Measurements from ENCODE around the gene LRRC56.

Gene LRRC56

DNA sequence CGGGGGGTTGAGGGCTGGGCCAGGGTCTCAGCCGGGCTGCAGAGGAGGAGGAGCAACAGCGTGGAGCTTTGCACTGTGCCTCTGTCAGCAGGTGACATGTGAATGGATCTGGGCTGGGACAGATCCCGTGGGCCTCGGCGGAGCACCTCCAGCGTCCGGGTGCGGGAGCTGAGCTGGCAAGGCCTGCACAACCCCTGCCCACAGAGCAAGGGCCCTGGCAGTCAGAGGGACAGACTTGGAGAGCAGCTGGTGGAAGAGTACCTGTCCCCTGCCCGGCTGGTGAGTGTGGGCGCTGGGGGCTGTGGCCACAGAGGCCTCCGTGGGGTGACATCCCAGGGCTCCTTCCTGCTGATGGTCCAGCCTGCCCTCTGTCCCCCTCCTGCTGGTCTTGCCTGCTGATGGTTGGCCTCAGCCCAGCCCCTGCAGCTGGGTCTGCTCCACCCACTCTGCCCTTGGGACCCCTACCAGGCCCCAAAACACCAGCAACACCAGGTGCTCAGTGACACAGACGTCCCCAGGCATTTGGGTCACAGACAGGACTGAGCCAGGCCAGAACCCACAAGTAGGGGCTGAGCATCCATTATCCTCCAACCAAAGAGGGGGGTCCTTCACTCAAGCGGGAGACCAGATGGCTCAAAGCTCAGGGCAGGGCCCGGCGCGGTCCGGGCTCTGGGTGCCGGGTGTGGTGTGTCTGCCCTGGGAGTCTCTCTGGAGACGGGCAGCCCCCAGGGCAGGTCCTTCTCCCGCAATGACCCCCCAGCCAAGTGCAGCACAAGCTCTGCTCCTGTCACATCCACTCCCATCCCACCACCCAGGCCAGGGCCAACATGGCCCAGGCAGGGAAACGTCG lies 3.5 kb downstream of the LRRC56 start:
- no peak for DNase-seq

DNA sequence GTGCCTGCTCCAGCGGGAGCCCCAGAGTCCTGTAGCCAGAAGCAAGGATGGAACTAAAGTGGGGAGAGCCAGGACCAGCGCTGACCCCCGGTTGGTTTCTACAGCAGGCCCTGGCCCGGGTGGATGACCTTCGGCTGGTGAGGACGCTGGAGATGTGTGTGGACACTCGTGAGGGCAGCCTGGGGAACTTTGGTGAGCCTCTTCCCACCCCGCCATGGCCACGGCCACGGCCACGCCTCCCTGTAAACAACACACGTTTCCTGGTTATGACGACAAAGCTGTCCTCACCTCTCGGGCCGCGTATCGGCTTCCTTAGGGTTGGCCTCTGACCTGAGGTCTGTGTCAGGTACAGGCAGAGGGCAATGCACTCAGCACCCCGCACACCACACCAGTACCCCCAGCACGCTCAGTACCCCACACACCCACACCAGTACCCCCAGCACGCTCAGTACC lies 4.1 kb downstream of the LRRC56 start:
- no peak for DNase-seq

DNA sequence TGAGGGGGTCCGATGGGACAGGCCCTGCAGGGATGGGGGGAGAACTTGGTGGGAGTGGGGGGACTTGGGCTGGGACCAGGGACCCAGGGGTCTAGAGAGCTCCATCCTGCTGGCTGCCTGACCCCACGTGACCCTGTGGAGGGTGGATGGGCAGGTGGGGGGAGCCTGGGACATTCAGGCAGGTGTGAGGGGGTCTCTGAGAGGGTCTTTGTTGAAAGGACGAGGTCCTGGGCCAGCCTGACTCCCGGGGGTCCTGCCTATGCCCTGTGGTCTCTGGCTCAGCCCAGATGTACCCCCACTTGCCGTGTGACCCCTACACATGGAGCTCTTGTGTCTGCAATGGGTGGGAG lies 7.5 kb downstream of the LRRC56 start:
- no peak for DNase-seq

DNA sequence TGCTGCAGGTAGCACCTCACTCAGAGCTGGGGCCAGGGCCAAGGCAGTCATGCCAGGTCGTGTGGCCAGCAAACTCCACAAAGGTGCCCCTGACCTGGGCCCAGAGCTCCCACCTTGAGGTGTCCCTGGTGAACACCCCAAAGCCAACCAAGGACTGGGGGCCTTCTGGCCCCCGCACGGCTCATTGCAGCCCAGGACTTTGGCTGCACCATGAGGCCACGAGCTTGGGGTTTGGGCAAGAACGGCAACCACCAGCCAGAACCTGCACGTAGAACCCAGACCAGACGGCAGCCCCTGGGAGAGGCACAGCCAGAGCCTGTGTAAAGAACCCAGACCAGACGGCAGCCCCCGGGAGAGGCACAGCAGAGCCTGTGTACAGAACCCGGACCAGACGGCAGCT lies 7.8 kb downstream of the LRRC56 start:
- no peak for DNase-seq

DNA sequence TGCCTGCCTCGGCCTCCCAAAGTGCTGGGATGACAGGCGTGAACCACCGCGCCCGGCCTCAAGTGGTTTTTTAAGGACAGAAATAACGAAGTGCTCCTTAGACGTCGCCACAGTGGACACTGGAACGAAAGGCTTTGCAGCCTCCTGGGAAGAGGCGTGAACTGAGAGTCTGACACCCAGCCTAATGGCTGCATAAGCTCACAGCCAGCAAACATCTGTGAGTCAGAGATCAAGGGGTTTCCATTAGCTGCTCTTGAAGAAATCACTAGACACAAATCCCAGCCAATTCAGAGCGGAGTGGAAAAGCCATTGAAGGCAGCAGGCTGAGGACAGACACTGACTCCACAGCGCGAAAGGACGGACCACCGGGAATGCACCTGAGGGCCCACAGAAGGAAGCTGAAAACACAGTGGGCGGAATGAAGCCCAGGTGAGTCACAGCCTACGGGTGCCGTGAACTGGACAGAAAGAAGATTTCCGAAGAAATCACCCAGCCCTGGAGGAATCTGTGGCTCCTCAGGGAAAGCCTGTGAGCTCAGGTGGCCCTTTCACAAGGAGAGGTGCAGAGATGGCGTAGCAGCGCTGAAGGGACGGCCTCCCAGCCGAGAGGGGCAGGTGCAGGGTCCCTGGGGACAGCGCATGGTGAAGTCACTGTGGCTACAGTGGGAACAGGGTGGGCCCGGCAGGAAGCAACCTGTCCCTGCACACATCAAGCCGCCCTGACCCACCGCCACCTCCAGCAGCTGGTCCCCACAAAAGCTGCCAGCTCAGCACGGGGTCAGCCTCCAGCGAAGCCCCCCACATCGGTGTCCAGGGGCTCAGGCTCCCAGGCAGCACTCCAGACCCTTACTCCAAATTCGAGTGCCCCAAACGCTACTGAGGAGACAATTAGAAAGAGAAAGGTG lies 11.6 kb downstream of the LRRC56 start:
- no peak for DNase-seq

DNA sequence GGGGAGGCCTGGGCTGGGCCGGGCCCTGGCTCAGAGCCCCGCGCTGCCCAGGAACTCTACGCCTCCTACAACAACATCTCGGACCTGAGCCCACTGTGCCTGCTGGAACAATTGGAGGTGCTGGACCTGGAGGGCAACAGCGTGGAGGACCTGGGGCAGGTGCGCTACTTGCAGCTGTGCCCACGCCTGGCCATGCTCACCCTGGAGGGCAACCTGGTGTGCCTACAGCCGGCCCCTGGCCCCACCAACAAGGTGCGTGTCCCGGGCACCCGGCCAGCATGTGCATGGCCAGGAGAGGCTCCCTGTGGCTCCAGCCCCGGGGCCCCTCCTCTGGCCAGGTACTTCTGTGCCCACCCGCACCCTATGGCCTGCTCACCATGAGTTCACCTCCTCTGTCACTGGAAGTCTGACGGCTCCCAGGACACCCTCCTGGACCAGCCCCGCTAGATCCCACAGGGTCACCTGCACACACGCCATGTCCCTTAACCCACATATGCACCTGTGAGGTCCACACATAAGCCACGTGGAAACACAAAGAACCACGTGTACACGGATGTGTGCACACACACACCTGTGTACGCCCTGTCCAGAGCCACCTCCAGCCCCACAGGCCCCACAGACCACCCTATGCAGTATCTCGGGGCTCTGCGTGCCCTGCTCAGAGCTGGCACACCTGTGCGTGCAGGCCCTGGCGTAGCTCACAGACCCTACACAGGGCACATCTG lies 12.9 kb downstream of the LRRC56 start:
- no peak for DNase-seq

DNA sequence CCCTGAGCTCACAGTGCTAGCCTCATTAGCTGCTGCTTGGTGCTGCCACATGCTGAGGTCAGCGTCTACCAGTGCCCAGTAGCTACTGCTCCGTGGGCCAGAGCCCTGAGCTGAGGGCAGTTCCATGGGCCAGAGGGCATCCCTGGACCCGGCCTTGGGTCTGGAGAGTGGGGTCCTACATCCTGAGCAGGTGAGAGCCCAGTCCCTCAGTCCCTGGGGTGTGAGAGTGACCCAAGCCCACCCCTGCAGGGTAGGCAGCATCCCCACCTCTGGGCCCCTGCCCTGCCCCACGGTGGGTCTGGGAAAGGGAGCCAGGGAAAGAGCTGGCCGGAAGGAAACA lies 13.4 kb downstream of the LRRC56 start:
- no peak for DNase-seq

DNA sequence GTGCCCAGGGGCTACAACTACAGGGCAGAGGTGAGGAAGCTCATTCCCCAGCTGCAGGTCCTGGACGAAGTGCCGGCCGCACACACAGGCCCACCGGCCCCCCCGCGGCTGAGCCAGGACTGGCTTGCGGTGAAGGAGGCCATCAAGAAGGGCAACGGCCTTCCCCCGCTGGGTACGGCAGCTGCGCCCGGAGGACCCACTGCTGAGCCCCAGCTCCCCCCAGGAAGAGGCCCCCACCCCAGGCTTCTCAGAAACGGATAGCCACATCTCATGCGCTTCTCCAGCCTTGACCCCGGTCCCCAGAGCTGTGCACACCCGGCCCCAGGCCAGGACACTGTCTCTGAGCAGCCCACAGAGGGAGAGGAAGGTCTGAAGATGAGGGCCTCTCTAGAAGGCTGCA lies 13.8 kb downstream of the LRRC56 start:
- no peak for DNase-seq

DNA sequence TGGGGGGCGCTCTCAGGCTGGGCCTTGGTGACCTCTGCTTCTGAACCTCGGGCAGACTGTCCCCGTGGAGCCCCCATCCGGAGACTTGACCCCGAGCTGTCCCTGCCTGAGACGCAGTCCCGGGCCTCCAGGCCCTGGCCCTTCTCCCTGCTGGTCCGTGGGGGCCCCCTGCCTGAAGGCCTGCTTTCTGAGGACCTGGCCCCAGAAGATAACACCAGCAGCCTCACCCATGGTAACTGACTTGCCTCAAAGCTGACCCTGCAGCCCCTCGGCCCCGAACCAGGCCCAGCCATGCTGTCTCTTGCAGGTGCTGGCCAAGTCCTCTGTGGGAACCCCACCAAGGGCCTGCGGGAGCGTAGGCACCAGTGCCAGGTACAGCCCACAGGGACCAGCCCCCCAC lies 14.3 kb downstream of the LRRC56 start:
- DNase-seq: no peak

DNA sequence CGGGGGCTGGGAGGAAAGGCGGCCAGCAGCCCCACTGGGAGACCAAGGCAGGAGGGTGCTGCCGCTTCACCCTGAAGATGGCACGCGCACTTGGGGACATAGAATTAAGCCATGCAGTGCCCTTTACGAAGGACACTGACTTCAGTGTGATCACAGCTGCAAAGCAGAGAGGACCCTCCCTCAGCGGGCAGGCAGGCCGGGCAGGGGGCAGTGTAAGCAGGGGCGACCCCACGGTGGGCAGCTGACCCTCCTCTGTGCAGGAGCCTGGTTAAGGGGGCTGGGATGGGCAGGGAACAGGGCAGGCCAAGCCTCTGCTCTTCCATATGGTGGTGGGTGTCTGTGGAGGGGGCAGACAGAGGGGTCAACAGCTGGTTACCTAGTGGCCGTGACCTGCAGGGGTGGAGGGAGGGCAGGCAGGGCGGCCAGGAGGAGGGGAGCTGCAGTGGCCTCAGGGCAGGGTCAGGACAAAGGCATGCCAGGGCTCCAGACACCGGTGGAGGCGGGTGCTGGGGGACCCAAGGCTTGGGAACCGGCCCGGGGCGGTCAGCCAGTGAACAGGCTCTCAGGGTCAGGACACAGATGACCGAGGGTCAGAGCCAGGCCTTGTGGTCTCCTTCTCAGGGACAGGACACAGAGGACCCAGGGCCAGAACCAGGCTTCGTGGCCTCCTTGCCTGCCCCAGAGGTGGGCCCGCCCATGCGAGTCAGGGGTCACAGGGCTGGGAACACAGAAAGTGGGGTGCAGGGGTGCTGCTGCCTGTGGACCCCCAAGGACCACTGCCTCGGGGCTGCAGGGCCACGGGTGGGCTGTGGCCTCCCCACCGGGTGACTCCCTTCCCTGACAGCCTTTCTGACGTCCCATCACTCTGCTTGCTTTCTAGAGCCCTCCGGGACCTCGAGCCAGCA lies 16.0 kb downstream of the LRRC56 start:
- DNase-seq: no peak

DNA sequence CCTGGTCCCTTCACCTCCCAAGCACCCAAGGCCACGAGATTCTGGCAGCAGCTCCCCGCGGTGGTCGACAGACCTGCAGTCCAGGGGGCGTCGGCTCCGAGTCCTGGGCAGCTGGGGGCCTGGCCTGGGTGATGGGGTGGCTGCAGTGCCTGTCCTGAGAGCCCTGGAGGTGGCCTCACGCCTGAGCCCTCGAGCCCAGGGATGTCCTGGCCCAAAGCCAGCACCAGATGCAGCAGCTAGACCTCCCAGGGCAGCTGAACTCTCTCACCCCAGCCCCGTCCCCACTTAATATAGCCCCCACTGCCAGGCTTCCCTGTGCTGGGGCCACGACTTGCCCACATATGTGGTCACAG lies 16.6 kb downstream of the LRRC56 start:
- no peak for DNase-seq

DNA sequence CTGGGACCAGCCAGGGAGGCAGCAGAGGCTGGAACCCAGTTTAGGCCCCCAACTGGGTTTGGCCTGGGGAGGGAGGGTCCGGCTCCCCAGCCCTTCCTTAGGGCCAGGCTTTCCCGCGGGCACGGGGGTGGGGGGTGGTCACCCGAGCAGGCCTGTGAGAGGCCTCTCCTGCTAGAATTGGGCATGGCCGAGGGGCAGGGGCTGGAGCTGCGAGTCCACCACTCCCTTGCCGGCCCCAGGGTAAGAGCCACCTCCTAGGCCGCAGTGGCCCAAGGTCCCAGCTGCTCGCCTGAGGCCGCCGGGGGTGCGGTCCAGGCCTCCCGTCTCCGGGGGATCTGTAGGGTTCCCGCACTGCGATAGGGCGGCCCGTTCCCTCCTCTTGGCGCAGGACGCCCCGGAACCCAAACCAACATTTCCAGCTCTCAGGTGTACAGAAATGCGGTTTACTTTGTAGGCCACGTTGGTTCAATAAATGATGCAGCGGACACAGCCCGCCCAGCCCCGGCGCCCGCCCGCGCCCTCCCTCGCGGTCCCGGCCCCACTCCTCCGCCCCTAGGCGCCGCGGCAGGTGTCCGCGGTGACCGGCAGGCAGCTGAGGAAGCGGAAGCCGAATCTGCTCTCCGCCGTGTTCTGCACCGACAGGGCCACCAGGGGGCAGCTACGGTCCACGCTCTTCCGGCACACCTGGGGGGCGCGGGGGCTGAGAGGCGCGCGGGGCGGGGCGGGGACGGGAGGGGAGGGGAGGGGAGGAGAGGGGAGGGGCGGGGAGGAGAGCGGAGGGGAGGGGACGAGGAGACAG lies 17.3 kb downstream of the LRRC56 start:
- DNase-seq: peak; percentile 30

DNA sequence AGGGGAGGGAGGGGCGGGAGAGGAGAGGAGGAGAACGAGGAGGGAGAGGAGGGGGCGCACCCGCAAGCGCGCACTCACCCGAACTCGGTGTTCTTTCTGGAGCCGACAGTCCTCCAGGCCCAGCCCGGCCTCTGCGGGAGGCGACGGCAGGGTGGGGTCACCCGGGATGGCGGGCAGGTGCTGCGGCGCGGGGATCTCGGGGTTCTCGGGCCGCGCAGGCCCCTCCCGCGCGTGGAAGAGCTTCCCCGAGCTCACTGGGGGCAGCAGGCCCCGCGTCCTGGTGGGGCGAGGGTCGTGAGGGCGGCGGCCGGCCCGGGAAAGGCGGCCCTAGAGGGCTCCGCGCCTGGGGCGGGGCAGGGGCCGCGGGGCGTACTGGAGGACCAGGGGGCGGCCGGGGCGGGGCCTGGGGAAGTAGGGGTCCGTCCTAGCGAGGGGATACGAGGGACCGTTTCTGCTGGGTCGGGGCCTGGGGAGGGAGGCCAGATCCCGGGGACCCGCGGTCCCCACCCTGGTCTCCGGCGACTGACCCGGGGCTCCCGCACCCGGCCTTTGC lies 18.0 kb downstream of the LRRC56 start:
- DNase-seq: no peak

DNA sequence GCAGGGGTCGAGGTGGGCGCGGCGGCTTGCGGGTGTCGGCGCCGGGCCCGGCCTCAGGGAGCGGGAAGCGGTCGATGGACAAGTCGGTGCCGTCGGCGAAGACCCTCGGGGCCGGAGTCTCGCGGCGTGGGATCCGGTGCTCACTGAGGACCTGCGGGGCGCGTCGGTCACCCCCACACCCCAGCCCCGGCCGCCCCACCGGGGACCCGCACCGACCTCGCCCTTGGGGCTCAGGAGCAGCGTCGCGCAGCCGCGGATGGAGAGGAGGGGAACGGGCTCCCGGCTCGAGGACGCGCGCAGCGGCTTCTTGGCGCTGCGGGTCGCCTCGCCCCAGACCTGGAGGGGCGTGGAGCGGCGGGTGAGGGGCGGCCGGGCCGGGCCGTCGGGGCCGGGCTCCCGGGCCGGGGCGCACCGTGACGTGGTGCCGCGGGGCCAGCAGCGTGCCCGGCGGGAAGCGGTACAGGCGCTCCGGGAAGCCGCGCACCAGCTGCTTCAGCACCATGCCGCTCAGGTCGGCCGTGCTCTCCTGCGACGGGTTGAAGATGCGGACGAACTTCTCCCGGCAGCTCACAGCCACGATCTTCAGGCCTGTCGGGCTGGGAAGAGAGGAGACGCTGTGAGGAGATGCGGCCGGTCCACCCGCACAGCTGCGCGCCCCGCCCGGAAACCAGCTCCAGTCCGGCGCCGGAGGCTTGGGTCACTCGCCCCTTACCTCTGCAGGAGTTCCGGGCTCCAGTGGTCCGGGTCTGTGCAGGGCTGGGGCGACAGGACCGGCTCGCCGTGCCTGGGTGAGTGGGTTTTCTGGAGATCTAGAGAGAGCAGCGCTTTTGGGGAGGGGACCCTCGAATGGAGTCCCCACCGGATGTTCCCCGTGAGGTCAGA lies 18.7 kb downstream of the LRRC56 start:
- DNase-seq: no peak

DNA sequence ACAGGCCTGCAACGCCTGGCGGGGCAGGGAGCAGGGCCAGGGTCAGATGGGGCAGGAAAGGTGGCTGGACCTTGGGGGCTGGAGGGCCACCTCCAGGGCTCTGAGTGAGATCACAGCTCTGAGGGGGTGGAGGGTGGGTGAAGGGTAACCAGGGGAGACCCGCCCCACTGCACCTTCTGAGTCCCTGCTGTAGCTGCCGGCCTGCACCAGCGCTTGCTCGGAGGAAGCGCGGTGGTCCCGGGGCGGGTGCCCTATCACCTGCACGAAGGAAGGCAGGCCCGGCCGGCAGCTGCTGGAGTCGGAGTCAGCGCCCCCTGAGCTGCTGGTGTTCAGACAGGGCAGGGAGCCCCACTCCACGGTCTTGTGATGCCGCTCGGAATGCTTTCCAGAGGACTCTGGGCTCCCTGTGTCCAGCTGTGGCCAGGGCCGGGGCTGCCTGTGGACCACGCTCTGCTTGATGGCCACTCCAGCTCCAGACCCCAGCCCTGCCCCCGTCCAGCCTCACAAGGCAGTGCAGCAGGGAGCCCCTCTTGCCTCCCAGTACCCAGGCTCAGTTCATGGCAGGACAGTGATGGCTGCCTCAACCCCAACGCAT lies 19.4 kb downstream of the LRRC56 start:
- DNase-seq: no peak

DNA sequence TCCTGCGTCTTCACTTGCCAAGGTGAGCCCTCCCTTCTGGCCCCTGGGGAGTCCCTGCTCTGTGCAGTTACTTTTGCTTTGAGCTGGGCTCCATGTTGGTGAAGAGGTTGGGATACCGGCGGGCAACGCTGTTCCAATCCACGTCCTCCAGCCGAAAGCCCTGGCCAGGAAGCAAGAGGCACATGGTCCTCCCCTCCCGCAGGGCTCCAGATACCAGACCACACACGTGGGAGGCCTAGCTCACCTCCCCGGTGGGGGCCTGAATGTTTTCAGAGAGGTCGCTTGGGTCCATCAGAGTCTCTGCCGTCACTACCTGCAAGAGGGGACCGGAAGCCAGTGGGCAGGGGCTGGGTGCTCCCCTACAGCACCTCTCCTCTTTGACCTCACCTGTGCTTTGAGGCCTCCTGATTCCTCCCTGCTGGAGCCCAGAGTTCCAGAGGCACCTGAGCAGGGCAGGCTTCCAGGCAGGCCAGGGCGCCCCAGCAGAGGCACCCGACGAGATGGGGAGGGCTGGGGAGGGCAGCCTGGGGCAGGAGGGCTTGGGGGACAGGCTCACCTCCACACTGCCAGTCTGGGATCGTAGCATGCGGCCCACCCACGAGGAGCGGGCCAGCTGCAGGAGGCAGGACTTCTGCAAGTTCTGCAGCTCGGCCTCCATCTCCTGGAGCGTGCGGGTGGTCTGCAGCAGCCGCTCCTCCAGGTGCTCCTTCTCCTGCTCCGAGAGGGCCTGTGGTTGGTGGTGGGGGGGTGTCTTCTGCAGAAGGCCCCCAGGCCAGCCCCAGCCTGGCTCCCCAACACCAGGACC lies 20.2 kb downstream of the LRRC56 start:
- no peak for DNase-seq

DNA sequence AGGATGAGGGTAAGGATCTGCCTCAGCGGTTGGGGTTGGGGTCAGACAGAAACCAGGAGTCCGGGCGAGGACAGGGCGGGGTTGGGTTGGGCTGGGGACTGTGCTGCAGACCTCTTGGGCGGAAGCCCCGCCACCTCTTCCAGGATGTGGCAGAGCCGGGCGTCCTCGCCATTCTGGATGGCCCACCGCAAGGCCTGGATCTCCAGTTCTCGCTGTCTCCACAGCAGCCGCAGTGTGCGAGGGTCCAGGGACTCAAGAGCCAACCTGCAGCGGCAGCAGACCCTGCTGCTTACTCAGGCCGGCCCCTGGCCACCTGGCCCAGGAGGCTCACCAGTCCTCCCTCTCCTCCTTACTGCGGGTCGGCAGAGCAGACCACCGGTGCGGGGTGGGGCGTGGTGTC lies 21.2 kb downstream of the LRRC56 start:
- no peak for DNase-seq

DNA sequence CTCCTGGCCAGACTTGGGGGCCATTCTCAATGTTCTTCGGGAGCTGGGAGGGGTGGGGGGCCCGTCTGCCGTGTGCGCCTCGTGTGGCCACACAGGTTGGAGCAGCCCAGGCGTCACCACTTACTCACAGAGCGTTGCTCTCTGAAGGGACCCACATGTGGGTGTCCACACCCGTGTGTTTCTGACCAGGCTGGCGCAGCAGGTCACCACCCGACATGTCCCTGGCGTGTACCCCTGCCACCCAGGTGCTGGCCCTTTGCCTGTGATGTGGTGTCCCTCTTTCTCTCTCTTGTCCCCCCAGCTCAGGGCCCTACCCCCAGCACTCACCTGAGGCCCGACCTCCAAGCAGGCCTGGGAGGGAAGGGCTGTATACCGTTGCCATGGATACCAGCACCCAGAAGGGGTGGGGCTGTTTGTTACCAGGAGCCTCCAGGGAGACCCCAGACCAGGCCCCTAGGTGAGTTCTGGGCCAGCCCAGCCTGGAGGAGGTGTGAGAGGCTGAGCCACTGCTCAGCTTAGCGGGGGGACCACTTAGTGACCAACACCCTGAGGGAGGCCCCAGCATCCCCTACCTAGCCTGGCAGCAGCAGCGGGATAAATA lies 21.8 kb downstream of the LRRC56 start:
- no peak for DNase-seq

Measured in MV-4-11 (cell line).